SK-N-SH treated with all-trans-retinoic acid at 6 μM for 48 hours (cell line): ENCODE data around the gene MAP2.

ENCODE experiments used
- ATAC-seq: fragments of 200-7000 bp; cut with Tn5 transposase; 3 replicates; pipeline ENCODE4 v1.9.1; 2020; ENCODE audit warnings: mild to moderate bottlenecking, moderate library complexity
- ARNTL ChIP-seq: fragments of 450-650 bp; formaldehyde crosslinking; IDR thresholded peaks from 2 replicates; pipeline ENCODE4 v1.5.0; 2020; ENCODE audit warnings: low read depth, mild to moderate bottlenecking, moderate library complexity, borderline replicate concordance
- BACH2 ChIP-seq: fragments of 250-450 bp; sonication (Bioruptor Pico); IDR thresholded peaks from 2 replicates; pipeline ENCODE4 v1.9.0; 2021; ENCODE audit warnings: mild to moderate bottlenecking, borderline replicate concordance
- ESRRG ChIP-seq: fragments of 250-450 bp; sonication (Bioruptor Pico); IDR thresholded peaks from 2 replicates; pipeline ENCODE4 v1.6.1; 2021; ENCODE audit warnings: mild to moderate bottlenecking
- GLIS3 ChIP-seq: fragments of 250-450 bp; sonication (Bioruptor Pico); IDR thresholded peaks from 2 replicates; pipeline ENCODE4 v1.5.0; 2020; ENCODE audit warnings: mild to moderate bottlenecking, moderate library complexity
- ISL1 ChIP-seq: fragments of 250-450 bp; sonication (Bioruptor Pico); IDR thresholded peaks from 2 replicates; pipeline ENCODE4 v2.1.2; 2022; ENCODE audit warnings: mild to moderate bottlenecking, moderate library complexity
- OSR1 ChIP-seq: fragments of 250-450 bp; sonication (Bioruptor Pico); IDR thresholded peaks from 2 replicates; pipeline ENCODE4 v1.8.0; 2022; ENCODE audit warnings: moderate library complexity, mild to moderate bottlenecking, inconsistent platforms
- PPARA ChIP-seq: fragments of 250-450 bp; sonication (Bioruptor Pico); IDR thresholded peaks from 2 replicates; pipeline ENCODE4 v1.5.0; 2020; ENCODE audit warnings: mild to moderate bottlenecking, borderline replicate concordance
- RARB ChIP-seq: fragments of 250-450 bp; sonication (Bioruptor Pico); IDR thresholded peaks from 2 replicates; pipeline ENCODE4 v1.8.0; 2021; ENCODE audit warnings: mild to moderate bottlenecking, moderate library complexity
- SNAI2 ChIP-seq: fragments of 250-450 bp; sonication (Bioruptor Pico); IDR thresholded peaks from 2 replicates; pipeline ENCODE4 v1.5.0; 2020; ENCODE audit warnings: mild to moderate bottlenecking, moderate library complexity
- TCF4 ChIP-seq: fragments of 250-450 bp; sonication (Bioruptor Pico); IDR thresholded peaks from 2 replicates; pipeline ENCODE4 v1.8.0; 2021; ENCODE audit warnings: mild to moderate bottlenecking, moderate library complexity, borderline replicate concordance
- ZC3H10 ChIP-seq: fragments of 250-450 bp; sonication (Bioruptor Pico); IDR thresholded peaks from 2 replicates; pipeline ENCODE4 v1.5.1; 2021; ENCODE audit warnings: mild to moderate bottlenecking, moderate library complexity
- ZFP3 ChIP-seq: fragments of 250-450 bp; sonication (Bioruptor Pico); IDR thresholded peaks from 2 replicates; pipeline ENCODE4 v1.5.0; 2020; ENCODE audit warnings: mild to moderate bottlenecking, moderate library complexity
- ZFP30 ChIP-seq: fragments of 450-650 bp; formaldehyde crosslinking; IDR thresholded peaks from 2 replicates; pipeline ENCODE4 v1.5.0; 2022; ENCODE audit warnings: mild to moderate bottlenecking, moderate library complexity
- ZNF565 ChIP-seq: fragments of 450-650 bp; formaldehyde crosslinking; conservative IDR thresholded peaks from 2 replicates; pipeline ENCODE4 v1.5.0; 2020; ENCODE audit warnings: low read depth, mild to moderate bottlenecking, moderate library complexity
- ZNF70 ChIP-seq: fragments of 450-650 bp; formaldehyde crosslinking; IDR thresholded peaks from 2 replicates; pipeline ENCODE4 v1.5.0; 2020; ENCODE audit warnings: mild to moderate bottlenecking, moderate library complexity
- ZNF8 ChIP-seq: fragments of 450-650 bp; formaldehyde crosslinking; IDR thresholded peaks from 2 replicates; pipeline ENCODE4 v1.5.0; 2020; ENCODE audit warnings: mild to moderate bottlenecking, moderate library complexity
- TF ChIP-seq, protein P1 (sequence below): fragments of 250-450 bp; sonication (Bioruptor Pico); IDR thresholded peaks from 2 replicates; pipeline ENCODE4 v1.5.1; 2020; ENCODE audit warnings: low read depth, mild to moderate bottlenecking, moderate library complexity
- TF ChIP-seq, protein P2 (sequence below): fragments of 250-450 bp; sonication (Bioruptor Pico); IDR thresholded peaks from 2 replicates; pipeline ENCODE4 v1.5.0; 2020; ENCODE audit warnings: mild to moderate bottlenecking, moderate library complexity
- TF ChIP-seq, protein P3 (sequence below): fragments of 250-450 bp; sonication (Bioruptor Pico); IDR thresholded peaks from 2 replicates; pipeline ENCODE4 v1.8.0; 2020; ENCODE audit warnings: mild to moderate bottlenecking, moderate library complexity, borderline replicate concordance
- TF ChIP-seq, protein P4 (sequence below): fragments of 250-450 bp; sonication (Bioruptor Pico); IDR thresholded peaks from 2 replicates; pipeline ENCODE4 v1.8.0; 2021; ENCODE audit warnings: low read depth, mild to moderate bottlenecking, moderate library complexity, borderline replicate concordance
- TF ChIP-seq, protein P5 (sequence below): fragments of 250-450 bp; sonication (Bioruptor Pico); IDR thresholded peaks from 2 replicates; pipeline ENCODE4 v1.5.1; 2021; ENCODE audit warnings: mild to moderate bottlenecking, moderate library complexity

The MAP2 gene

DNA sequence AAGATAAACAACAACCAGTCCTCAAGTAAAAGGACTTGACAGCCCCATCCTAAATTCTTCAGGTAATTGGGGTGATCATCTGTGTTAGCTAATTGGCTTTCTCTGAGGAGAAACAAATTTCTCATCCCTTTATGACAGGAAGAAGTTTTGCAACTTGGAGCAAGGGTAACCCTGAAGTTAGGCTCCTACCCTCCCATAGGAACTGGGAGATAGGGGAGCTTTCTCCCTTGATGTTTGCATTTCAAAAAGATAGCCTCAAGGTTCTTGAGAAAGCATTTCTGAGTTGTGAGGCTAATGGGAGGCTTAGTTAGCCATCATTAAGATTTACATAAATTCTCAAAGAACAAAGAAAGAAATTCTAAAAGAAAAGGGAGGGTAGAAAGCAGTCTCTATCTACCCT, 95.4 kb downstream of the MAP2 start:
- ATAC-seq = no peak
- TF ChIP-seq ESRRG (no peak), ZFP30 (CRISPR knock-in tag) (no peak), RARB (no peak), BACH2 (CRISPR knock-in tag) (no peak), ZNF565 (CRISPR knock-in tag) (no peak), OSR1 (CRISPR knock-in tag) (no peak), ZC3H10 (CRISPR knock-in tag) (no peak), GLIS3 (CRISPR knock-in tag) (no peak), ISL1 (CRISPR knock-in tag) (no peak), SNAI2 (CRISPR knock-in tag) (no peak), PPARA (no peak), ZNF8 (CRISPR knock-in tag) (no peak), ZFP3 (no peak), TCF4 (CRISPR knock-in tag) (no peak)
- TF ChIP-seq, protein P1, sequence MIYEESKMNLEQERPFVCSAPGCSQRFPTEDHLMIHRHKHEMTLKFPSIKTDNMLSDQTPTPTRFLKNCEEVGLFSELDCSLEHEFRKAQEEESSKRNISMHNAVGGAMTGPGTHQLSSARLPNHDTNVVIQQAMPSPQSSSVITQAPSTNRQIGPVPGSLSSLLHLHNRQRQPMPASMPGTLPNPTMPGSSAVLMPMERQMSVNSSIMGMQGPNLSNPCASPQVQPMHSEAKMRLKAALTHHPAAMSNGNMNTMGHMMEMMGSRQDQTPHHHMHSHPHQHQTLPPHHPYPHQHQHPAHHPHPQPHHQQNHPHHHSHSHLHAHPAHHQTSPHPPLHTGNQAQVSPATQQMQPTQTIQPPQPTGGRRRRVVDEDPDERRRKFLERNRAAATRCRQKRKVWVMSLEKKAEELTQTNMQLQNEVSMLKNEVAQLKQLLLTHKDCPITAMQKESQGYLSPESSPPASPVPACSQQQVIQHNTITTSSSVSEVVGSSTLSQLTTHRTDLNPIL (CRISPR knock-in tag) = no peak
- TF ChIP-seq, protein P2, sequence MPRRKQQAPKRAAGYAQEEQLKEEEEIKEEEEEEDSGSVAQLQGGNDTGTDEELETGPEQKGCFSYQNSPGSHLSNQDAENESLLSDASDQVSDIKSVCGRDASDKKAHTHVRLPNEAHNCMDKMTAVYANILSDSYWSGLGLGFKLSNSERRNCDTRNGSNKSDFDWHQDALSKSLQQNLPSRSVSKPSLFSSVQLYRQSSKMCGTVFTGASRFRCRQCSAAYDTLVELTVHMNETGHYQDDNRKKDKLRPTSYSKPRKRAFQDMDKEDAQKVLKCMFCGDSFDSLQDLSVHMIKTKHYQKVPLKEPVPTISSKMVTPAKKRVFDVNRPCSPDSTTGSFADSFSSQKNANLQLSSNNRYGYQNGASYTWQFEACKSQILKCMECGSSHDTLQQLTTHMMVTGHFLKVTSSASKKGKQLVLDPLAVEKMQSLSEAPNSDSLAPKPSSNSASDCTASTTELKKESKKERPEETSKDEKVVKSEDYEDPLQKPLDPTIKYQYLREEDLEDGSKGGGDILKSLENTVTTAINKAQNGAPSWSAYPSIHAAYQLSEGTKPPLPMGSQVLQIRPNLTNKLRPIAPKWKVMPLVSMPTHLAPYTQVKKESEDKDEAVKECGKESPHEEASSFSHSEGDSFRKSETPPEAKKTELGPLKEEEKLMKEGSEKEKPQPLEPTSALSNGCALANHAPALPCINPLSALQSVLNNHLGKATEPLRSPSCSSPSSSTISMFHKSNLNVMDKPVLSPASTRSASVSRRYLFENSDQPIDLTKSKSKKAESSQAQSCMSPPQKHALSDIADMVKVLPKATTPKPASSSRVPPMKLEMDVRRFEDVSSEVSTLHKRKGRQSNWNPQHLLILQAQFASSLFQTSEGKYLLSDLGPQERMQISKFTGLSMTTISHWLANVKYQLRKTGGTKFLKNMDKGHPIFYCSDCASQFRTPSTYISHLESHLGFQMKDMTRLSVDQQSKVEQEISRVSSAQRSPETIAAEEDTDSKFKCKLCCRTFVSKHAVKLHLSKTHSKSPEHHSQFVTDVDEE (CRISPR knock-in tag) = no peak
- TF ChIP-seq, protein P3, sequence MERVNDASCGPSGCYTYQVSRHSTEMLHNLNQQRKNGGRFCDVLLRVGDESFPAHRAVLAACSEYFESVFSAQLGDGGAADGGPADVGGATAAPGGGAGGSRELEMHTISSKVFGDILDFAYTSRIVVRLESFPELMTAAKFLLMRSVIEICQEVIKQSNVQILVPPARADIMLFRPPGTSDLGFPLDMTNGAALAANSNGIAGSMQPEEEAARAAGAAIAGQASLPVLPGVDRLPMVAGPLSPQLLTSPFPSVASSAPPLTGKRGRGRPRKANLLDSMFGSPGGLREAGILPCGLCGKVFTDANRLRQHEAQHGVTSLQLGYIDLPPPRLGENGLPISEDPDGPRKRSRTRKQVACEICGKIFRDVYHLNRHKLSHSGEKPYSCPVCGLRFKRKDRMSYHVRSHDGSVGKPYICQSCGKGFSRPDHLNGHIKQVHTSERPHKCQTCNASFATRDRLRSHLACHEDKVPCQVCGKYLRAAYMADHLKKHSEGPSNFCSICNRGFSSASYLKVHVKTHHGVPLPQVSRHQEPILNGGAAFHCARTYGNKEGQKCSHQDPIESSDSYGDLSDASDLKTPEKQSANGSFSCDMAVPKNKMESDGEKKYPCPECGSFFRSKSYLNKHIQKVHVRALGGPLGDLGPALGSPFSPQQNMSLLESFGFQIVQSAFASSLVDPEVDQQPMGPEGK = no peak
- TF ChIP-seq, protein P4, sequence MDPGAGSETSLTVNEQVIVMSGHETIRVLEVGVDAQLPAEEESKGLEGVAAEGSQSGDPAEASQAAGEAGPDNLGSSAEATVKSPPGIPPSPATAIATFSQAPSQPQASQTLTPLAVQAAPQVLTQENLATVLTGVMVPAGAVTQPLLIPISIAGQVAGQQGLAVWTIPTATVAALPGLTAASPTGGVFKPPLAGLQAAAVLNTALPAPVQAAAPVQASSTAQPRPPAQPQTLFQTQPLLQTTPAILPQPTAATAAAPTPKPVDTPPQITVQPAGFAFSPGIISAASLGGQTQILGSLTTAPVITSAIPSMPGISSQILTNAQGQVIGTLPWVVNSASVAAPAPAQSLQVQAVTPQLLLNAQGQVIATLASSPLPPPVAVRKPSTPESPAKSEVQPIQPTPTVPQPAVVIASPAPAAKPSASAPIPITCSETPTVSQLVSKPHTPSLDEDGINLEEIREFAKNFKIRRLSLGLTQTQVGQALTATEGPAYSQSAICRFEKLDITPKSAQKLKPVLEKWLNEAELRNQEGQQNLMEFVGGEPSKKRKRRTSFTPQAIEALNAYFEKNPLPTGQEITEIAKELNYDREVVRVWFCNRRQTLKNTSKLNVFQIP (CRISPR knock-in tag) = no peak

DNA sequence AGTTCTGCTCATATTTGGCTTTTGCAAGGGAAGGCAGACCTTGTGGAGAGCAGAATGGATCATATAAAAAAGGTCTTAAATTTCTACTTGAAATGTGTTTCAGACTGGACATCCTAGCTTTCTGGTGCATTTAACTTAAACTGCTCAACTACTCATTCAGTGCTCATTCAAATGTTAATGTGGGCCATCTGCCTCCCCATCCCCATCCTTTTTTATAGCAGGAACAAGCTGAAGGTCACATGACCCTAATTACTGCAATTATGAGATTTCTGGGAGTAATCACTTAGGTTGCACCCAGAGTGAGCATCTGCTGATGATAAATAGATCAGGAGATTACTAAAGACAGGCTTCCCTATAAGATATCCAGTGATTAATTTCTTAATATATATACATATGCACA, 96.1 kb downstream of the MAP2 start:
- no peak for ATAC-seq
- TF ChIP-seq ZFP3 (no peak), PPARA (no peak), ESRRG (no peak), ZNF70 (CRISPR knock-in tag) (no peak), SNAI2 (CRISPR knock-in tag) (no peak), OSR1 (CRISPR knock-in tag) (no peak), ARNTL (CRISPR knock-in tag) (no peak), ZNF8 (CRISPR knock-in tag) (no peak)
- TF ChIP-seq, protein P1 (CRISPR knock-in tag) = no peak
- TF ChIP-seq, protein P5, sequence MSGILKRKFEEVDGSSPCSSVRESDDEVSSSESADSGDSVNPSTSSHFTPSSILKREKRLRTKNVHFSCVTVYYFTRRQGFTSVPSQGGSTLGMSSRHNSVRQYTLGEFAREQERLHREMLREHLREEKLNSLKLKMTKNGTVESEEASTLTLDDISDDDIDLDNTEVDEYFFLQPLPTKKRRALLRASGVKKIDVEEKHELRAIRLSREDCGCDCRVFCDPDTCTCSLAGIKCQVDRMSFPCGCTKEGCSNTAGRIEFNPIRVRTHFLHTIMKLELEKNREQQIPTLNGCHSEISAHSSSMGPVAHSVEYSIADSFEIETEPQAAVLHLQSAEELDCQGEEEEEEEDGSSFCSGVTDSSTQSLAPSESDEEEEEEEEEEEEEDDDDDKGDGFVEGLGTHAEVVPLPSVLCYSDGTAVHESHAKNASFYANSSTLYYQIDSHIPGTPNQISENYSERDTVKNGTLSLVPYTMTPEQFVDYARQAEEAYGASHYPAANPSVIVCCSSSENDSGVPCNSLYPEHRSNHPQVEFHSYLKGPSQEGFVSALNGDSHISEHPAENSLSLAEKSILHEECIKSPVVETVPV (CRISPR knock-in tag) = no peak
- TF ChIP-seq, protein P3 = no peak
